Activated CD4-positive, alpha-beta T cell treated with anti-CD3 and anti-CD28 coated beads for 4 hours (primary cell): ENCODE results near the gene KMT2C.
"Not testable (repeated sequence)": the region's sequence is repeated elsewhere in the genome, so short reads cannot be mapped to it uniquely, and the experiment has no call there.

ENCODE experiments used
- DNase-seq, 2 donors: peaks; one replicate each; pipeline ENCODE4 v3.0.0-alpha.2; 2020

KMT2C gene

DNA sequence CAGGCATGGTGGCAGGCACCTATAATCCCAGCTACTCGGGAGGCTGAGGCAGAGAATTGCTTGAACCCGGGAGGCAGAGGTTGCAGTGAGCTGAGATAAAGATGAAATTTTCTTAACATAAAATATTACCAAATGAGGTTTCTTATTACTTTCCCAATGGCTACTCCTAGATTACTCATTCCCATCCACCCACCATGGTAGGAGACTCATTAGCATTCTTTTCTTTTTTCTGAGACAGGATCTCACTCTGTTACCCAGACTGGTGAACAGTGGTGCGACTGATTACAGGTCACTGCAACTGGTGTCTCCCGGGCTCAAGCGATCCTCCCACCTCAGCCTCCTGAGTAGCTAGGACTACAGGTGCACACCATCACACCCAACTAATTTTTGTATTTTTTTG, 82.5 kb downstream of the KMT2C start:
- not testable (repeated sequence) for DNase-seq

DNA sequence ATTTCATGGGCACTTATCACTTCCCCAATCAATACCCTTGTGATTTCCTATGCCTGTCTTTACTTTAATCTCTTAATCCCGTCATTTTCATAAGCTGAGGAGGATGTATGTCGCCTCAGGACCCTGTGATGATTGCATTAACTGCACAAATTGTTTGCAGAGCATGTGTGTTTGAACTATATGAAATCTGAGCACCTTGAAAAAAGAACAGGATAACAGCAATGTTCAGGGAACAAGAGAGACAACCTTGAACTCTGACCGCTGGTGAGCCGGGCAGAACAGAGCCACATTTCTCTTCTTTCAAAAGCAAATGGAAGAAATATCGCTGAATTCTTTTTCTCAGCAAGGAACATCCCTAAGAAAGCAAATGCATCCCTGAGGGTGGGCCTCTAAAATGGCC, 84.1 kb downstream of the KMT2C start:
- not testable (repeated sequence) for DNase-seq

DNA sequence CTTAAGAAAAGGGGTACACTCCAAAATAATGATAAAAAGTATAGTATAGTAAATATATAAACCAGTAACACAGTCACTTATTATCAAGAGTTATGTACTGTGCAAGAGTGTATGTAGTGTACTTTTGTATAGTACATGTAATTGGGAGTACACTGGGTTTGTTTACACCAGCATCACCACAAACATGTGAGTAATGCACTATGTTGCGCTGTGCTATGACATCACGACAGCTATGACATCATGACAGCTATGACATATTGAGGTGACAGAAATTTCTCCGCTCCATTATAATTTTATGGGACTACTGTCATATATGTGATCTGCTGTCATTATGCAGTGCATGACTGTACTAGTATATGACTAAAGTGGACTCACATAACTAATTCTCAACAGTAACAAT, 84.6 kb downstream of the KMT2C start:
- no peak for DNase-seq

DNA sequence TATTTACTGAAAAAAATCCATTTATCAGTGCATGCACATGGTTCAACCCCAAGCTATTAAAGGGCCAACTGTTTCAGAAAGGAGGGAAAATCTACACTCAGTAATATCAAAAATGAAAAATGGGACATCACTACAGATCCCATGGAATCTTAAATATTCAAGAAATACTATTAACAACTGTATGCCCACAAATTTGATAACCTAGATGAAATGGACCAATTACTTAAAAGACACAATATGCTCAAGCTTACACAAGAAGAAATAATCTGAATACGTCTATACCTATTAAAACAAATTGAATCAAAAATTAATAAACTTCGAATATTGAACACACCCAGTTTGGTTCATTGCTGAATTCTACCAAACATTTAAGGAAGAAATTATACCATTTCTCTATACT, 87.9 kb downstream of the KMT2C start:
- DNase-seq, result no peak

GRCh38 chr7:152344253-152344652, 91.5 kb downstream of the KMT2C start:
- DNase-seq, result no peak

DNA sequence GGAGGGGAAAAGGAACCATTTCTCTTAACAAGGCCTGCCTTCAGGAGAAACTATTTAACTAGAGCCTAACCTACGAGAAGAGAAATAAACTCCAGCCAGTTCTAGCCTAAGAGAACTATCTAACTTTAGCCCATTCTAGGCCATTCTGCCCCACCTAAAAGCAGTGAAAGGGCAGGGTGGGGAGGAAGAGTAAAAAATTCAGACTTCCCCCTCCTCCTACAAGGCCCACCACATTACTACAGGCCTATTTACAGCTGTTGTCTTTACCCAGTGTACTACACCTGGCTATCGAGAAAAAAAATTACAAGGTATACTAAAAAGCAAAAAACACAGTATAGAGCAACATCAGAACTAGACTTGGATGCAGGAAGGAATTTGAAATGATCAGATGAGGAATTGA, 93.0 kb downstream of the KMT2C start:
- DNase-seq, result no peak

- no peak for DNase-seq
Measured at GRCh38 chr7:152341914-152342236, 93.9 kb downstream of the KMT2C start.

- DNase-seq, result peak in 1 of 2 donors; percentile 6
Measured at GRCh38 chr7:152341039-152341913, 94.5 kb downstream of the KMT2C start.

- DNase-seq, result no peak
Measured at GRCh38 chr7:152340161-152340560, 95.6 kb downstream of the KMT2C start.

DNA sequence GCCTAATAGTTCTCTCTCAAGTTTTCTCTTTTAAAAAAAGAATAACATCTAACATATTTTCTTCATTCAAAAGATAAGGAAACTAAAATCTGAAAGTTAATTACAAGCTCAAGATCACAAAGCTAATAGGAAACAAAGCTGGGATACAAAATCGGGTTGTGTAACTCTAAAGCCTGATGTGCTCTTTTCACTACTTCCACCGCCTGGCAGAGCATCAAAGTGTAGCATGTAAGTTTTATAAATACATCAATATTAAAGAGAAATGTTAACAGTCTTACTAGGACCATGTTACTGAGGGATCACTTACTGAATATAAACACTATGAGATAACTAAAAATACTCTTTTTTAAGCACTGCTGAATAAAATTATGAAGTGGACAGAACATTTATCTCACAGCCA, 97.2 kb downstream of the KMT2C start:
- DNase-seq, result no peak

DNA sequence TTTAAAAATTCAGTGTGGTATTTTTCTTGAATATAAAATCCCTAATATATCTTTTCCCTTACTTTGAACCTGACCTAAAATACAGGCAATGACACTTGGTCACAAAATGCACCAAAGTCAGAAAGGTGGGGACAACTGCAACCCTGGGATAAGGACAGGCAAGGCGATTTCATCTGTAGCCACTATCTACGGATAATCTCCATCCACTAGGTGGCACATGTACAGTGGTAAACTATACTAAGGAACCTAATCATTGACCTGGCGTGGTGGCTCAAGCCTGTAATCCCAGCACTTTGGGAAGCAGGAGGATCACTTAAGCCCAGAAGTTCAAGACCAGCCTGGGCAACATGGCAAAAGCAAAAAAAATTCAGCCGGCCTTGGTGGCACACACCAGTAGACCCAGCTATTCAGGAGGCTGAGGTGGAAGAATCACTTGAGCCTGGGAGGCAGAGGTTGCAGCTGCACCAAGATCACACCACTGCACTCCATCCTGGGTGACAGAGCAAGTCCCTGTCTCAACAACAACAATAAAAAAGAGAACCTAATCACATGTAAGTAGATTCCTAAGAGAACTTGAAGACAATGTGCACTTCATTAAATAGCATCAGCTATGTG, 98.9 kb downstream of the KMT2C start:
- DNase-seq, result peak; percentile 10 to 30

DNA sequence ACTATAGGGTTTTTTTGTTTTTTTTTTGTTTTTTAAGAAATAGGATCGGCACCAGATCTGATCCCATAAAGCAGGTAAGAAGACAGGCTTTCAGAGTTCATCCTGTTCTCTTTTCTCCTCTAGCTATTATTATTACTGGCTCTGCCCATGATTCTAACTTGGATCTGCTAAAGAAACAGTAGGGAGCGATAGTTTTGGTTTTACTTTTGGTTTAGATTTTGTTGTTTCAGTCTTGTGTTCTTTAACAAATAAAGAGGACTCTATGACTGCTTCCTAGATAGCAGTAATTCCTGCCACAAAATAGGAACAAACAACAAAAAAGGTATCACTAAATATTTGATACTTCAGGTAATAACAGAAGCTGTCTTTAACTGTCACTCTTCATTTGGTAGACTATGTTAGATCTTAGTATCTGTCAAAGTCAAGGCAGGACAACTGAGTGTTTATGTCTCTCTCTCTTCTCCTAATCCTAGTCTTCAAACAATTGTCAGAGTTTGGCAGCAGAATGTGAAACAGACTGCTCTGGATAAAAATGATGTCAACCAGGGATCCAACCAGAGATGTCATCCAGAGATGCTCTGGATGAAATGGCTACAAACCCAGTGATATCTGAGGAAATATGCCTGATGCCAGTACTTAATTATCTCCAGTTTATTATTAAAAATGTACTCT, 99.8 kb downstream of the KMT2C start:
- DNase-seq, result no peak

DNA sequence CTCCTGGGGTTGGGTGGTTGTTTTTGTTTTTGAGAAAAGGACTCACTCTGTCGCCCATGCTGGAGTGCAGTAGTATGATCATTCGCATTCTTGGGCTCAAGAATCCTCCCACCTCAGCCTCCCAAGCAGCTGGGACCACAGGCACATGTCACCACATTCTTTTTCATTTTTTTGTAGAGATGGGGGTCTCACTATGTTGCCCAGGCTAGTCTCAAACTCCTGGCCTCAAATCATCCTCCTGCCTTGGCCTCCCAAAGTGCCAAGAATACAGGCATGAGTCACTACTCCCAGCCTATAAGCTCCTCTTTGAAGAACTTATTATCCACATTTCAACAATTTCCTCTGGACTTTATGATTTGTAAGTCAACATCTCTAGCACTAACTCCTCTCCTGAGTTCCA, 102.7 kb downstream of the KMT2C start:
- no peak for DNase-seq

DNA sequence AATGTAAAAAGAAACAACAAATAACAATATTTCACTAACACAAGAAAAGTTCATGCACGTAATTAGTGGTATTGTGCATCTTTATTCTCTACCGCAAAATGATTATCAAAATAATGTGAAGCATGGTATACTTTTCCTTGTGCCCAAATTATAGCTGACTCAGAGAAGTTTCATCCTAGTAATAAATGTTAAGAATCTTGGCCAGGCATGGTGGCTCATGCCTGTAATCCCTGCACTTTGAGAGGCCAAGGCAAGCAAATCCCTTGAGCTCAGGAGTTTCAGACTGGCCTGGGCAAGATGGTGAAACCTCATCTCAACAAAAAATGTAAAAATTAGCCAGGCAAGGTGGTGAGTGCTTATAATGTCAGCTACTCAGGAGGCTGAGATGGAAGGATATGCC, 105.0 kb downstream of the KMT2C start:
- DNase-seq, result no peak

- DNase-seq, result no peak
Measured at GRCh38 chr7:152329469-152329868, 106.3 kb downstream of the KMT2C start.

- no peak for DNase-seq
Measured at GRCh38 chr7:152328234-152328633, 107.6 kb downstream of the KMT2C start.

DNA sequence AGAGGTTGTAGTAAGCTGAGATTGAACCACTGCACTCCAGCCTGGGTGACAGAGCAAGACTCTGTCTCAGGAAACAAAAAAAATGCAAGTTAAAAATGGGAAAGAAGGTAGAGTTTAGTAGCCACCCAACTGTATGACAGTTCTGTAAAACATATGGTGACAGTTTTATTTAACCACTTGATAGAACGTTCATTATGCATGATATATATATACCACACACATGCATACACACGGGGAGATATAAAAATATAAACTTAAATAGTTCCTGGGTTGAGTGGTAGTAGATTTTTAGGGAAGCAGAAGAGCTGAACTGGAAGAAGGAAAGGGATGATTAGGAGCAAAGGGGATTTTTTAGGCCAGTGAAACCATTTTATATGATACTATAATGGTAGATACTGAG, 120.0 kb downstream of the KMT2C start:
- no peak for DNase-seq

DNA sequence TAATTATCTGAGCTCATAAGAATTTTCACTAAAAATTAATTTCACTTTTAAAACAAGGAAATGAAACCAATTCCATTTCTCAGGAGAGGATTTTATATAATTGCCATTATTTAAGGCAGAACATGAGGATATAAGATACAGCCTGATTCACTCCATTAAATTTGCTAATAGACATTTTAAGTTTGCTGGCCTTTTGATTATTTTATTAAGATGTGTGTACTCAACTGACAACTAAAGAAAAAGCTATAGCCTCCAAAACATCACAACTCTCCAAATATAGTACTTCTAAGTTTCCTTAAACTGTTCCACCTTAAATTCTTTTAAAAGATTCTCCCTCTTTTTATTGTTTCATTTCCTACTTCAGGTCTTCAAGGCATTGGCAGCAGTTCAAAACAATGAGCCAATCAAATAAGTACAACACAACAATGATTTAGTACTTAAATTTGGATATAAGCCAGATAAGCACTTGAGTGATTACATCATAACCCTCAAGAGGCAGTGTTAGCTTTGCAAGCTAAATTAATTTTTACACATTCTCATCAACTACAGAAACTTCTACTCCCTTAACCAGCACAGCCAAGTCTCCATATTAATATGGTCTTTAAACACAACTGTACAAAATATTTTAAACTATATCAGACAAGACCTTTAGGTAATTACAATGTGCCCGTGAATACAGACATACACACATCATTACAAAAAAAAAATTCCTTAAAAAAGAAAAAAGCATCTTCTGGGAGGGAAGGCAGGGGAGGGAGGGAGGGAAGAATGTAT, 121.8 kb downstream of the KMT2C start:
- no peak for DNase-seq

- no peak for DNase-seq
Measured at GRCh38 chr7:152313217-152313616, 122.6 kb downstream of the KMT2C start.

DNA sequence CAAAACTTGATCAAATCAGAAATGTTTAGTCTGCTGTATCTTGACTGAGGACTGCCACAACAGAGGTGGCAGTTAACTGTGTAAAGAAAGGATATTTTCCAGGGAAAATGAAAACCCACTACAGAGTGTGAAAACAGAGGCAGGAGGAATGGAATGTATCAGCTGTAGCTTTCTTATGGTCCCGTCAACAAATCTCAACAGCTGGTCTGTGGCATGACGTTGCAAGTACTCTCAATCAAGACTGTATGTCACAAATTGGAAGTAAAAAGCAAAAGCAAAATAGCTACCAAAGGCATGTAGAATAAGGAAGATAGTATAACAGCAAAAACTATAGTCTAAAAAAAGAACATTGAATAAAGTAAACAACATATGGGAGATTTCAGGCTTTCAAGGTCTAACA, 123.5 kb downstream of the KMT2C start:
- DNase-seq, result no peak

- no peak for DNase-seq
Measured at GRCh38 chr7:152307902-152308301, 127.9 kb downstream of the KMT2C start.

DNA sequence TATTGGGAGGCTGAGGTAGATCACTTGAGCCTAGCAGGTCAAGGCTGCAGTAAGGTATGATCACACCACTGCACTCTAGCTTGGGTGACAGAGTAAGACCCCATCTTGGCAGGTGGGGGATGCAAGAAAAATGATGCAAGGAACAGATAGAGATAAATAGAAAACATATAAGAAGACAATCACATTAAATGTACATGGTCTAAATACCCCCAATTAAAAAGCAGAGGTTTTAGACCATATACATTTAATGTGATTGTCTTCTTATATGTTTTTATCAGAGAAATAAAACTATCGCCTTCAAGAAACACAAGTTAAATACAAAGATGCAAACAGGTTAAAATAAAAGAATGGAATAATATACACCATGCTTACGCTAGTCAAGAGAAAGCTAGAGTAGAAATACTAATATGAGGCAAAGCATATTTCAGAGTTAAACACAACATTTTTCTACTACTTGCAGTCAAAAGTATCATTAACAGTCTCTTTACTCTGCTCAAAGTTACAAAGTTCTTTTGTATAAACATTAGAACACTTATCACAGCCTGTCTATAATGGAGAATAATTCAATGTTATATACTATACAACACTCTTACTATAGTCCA, 136.2 kb downstream of the KMT2C start:
- not testable (repeated sequence) for DNase-seq

DNA sequence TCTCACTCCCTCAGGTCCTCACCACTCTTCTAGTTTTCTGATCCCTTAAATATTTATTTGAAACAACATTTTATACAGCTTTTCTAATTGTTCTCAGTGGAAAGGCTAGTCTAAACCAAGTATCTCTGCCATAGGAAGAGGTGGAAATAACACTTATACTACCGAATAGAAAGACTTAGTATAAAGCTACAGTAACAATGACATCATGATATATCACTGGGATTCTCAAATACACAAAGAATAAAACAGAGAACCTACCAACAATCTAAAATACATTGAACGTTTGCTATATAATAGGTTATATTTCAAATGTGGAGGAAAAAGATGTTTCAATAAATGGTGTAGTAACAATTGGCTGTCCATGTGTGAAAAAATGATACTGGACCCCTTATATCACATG, 142.9 kb downstream of the KMT2C start:
- DNase-seq, result no peak
